Activated naive CD4-positive, alpha-beta T cell treated with anti-CD3 and anti-CD28 coated beads for 36 hours (primary cell): ENCODE measurements around the gene HMCN1. TPM values are rescaled to one million over a fixed set of nuclear protein-coding genes. Genes with fewer than 3 reads are reported as not detected.

ENCODE experiments used
- CTCF ChIA-PET: fragments of 350-600 bp; sonication (Branson Sonifier 250); formaldehyde crosslinking; loops from one replicate; lab custom pipeline; 2021; ENCODE audit warnings: antibody characterized with exemption; lab: Charles Lee
- DNase-seq: peaks from one replicate; pipeline ENCODE4 v3.0.0-alpha.2; 2020
- H3K27ac Mint-ChIP-seq: one replicate; pipeline ENCODE4 v1.8.0; 2021; ENCODE audit warnings: mild to moderate bottlenecking, mixed read lengths
- H3K27me3 Mint-ChIP-seq: one replicate; pipeline ENCODE4 v1.8.0; 2021; ENCODE audit warnings: low read depth, mixed read lengths
- H3K36me3 Mint-ChIP-seq: one replicate; pipeline ENCODE4 v1.8.0; 2021; ENCODE audit warnings: low read depth, mixed read lengths
- H3K4me1 Mint-ChIP-seq: one replicate; pipeline ENCODE4 v1.8.0; 2021; ENCODE audit warnings: low read depth, mixed read lengths
- H3K4me3 Mint-ChIP-seq: one replicate; pipeline ENCODE4 v1.8.0; 2021; ENCODE audit warnings: mild to moderate bottlenecking, moderate library complexity, mixed read lengths
- H3K9me3 Mint-ChIP-seq: one replicate; pipeline ENCODE4 v1.8.0; 2021; ENCODE audit warnings: mixed read lengths
- intact Hi-C: fragments of 100-400 bp; cut with micrococcal nuclease; formaldehyde crosslinking; loops from one replicate; pipeline ENCODE4 v1.15.1; 2023
- total RNA-seq, 2 experiments: library from RNA; stranded (reverse); gene quantifications; one replicate each; pipeline ENCODE4 v1.2.3, GENCODE V29; 2021

The HMCN1 gene
- total RNA-seq, 2 experiments from 2014 or later, result 0.12 TPM; not detected in 1

- Mint-ChIP-seq H3K27me3 (peaks cover 2% of the 10 kb centered on the region), H3K36me3 (no peaks in the 10 kb centered on the region), H3K4me3 (no peak overlapping the region), H3K9me3 (no peaks in the 10 kb centered on the region), H3K27ac (no peak overlapping the region), H3K4me1 (no peaks in the 10 kb centered on the region)
- DNase-seq, result no peak
- intact Hi-C loops, result no loop called here
- CTCF ChIA-PET, result no interaction called here
These were observed 367.9 kb downstream of the HMCN1 start for GRCh38 chr1:186102107-186102506.

DNA sequence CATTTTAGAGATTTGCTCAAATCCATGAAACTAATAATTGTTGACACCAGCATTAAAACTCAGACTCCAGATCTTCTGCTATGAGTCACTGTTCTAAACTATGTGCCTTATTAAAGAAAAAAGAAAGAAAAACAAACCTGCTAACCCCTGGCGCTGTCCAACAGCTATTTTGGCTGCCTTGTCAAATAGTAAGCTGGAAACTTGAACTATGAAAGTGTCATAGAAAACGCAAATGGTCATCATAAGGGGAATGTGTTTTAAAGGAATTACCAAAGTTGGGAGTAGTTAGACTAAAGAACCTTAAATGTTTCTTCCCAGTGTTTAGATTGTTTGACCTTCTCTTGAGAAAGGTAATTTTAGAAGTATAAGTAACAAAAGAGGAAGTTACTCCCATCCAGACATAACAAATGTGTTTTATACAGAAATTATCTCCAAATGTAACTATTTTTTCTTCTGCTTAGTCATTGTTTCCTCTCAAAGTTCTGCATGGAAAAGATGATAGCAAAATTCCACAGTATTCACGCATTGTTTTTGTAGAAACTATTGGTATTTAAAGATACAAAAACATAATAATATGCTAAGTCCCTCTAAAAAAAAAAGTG lies 368.5 kb downstream of the HMCN1 start:
- Mint-ChIP-seq H3K9me3 (no peaks in the 10 kb centered on the region), H3K4me1 (no peaks in the 10 kb centered on the region), H3K27me3 (peaks cover 2% of the 10 kb centered on the region), H3K4me3 (no peak overlapping the region), H3K27ac (no peak overlapping the region), H3K36me3 (no peaks in the 10 kb centered on the region)
- CTCF ChIA-PET, result no interaction called here
- no peak for DNase-seq
- intact Hi-C loops, result no loop called here

DNA sequence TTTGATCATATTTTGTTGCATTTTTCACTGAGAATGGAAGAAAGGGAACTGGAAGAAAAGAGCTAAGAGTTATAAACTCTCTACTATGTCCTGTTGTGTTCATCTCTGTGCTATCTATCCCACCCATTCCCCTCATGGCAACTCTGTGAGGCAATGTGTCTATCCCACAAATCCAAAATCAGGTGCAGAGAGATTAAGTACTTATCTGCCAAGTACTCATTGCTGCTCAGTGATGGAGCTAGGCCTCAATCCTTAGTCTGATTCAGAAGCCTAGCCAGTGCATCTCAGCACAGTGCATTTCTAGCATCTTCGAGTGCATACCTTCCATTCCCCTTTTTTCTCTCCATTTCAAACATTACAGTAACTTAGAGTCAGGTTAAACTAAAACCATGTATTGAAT lies 370.3 kb downstream of the HMCN1 start:
- H3K27ac Mint-ChIP-seq, result no peak overlapping the region
- no peaks in the 10 kb centered on the region for H3K36me3 Mint-ChIP-seq
- H3K4me1 Mint-ChIP-seq, result no peaks in the 10 kb centered on the region
- no peak overlapping the region for H3K4me3 Mint-ChIP-seq
- H3K27me3 Mint-ChIP-seq, result peaks cover 4% of the 10 kb centered on the region
- H3K9me3 Mint-ChIP-seq, result no peaks in the 10 kb centered on the region
- intact Hi-C loops, result no loop called here
- no peak for DNase-seq
- CTCF ChIA-PET, result no interaction called here

DNA sequence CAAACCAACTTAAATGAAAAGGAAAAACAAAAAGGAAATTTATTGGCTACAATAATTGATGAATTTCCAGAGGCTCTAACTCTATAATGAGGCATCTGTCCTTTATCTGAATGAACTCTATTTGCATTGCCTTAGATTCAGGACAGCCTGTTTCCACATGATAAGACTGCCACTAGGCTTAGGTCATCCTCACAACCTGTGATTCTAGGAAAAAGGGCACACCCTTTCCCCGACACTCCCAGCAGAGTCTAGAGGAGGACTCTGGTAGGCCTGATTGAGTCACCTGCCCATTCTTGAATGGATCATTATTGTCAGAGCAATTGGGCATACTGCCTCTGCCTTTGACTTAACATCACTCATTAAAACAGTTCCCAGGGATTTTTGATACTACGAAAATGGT lies 378.1 kb downstream of the HMCN1 start:
- CTCF ChIA-PET, result no interaction called here
- intact Hi-C loops, result no loop called here
- H3K36me3 Mint-ChIP-seq, result no peaks in the 10 kb centered on the region
- H3K4me3 Mint-ChIP-seq, result no peak overlapping the region
- H3K9me3 Mint-ChIP-seq, result no peaks in the 10 kb centered on the region
- peaks cover 7% of the 10 kb centered on the region for H3K27me3 Mint-ChIP-seq
- no peak overlapping the region for H3K27ac Mint-ChIP-seq
- no peaks in the 10 kb centered on the region for H3K4me1 Mint-ChIP-seq
- DNase-seq, result no peak

GRCh38 chr1:186113461-186113860 lies 379.3 kb downstream of the HMCN1 start:
- intact Hi-C loops, result no loop called here
- peaks cover 7% of the 10 kb centered on the region for H3K27me3 Mint-ChIP-seq
- H3K4me3 Mint-ChIP-seq, result no peak overlapping the region
- no peaks in the 10 kb centered on the region for H3K4me1 Mint-ChIP-seq
- no peak overlapping the region for H3K27ac Mint-ChIP-seq
- CTCF ChIA-PET, result no interaction called here
- DNase-seq, result no peak
- H3K9me3 Mint-ChIP-seq, result no peaks in the 10 kb centered on the region
- no peaks in the 10 kb centered on the region for H3K36me3 Mint-ChIP-seq

- Mint-ChIP-seq H3K27me3 (peaks cover 2% of the 10 kb centered on the region), H3K27ac (no peak overlapping the region), H3K4me3 (no peak overlapping the region), H3K4me1 (no peaks in the 10 kb centered on the region), H3K9me3 (no peaks in the 10 kb centered on the region), H3K36me3 (no peaks in the 10 kb centered on the region)
- DNase-seq, result no peak
- CTCF ChIA-PET, result no interaction called here
- intact Hi-C loops, result no loop called here
These were observed 384.5 kb downstream of the HMCN1 start for GRCh38 chr1:186118724-186119123.

DNA sequence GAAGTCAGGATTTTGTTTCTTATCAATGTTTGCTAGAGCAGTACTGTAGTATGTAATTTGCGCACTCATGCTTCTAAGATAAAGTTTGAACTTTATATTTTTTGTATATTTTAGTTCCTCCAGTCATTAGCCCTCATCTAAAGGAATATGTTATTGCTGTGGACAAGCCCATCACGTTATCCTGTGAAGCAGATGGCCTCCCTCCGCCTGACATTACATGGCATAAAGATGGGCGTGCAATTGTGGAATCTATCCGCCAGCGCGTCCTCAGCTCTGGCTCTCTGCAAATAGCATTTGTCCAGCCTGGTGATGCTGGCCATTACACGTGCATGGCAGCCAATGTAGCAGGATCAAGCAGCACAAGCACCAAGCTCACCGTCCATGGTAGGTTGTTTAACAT lies 388.6 kb downstream of the HMCN1 start:
- no peaks in the 10 kb centered on the region for H3K36me3 Mint-ChIP-seq
- CTCF ChIA-PET, result interaction anchor here (0.6 kb wide), 1 partner anchor 311 kb away, joined by 3 read pairs; no protein-coding TSS in a partner anchor
- no peaks in the 10 kb centered on the region for H3K9me3 Mint-ChIP-seq
- no peak overlapping the region for H3K27ac Mint-ChIP-seq
- no peak overlapping the region for H3K4me3 Mint-ChIP-seq
- no peak for DNase-seq
- no peaks in the 10 kb centered on the region for H3K4me1 Mint-ChIP-seq
- intact Hi-C loops, result no loop called here
- H3K27me3 Mint-ChIP-seq, result peaks cover 5% of the 10 kb centered on the region

DNA sequence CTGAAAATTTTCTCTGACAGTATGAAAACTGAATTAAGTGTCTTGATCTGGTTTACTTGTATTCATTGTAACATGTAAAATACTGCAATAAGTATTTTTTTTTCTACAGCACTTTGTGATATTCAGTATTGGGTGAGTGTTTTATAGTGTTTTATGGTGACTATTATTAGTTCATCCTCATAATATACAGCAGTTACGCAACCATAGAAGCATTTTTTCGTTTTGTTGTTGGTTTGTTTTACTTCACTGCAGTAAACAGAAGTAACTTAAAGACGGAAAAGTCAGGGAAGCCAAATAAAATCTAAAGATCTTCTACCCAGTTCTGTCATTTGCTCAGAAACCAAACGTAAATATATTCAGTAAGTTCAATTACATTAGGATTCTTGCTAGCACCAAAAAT lies 390.8 kb downstream of the HMCN1 start:
- H3K9me3 Mint-ChIP-seq, result no peaks in the 10 kb centered on the region
- no peak for DNase-seq
- no peaks in the 10 kb centered on the region for H3K4me1 Mint-ChIP-seq
- no peak overlapping the region for H3K27ac Mint-ChIP-seq
- peaks cover 3% of the 10 kb centered on the region for H3K27me3 Mint-ChIP-seq
- H3K4me3 Mint-ChIP-seq, result no peak overlapping the region
- no peaks in the 10 kb centered on the region for H3K36me3 Mint-ChIP-seq
- intact Hi-C loops, result no loop called here
- CTCF ChIA-PET, result no interaction called here

GRCh38 chr1:186125511-186125910 lies 391.3 kb downstream of the HMCN1 start:
- peaks cover 7% of the 10 kb centered on the region for H3K27me3 Mint-ChIP-seq
- no peak overlapping the region for H3K4me3 Mint-ChIP-seq
- H3K36me3 Mint-ChIP-seq, result no peaks in the 10 kb centered on the region
- no peak for DNase-seq
- CTCF ChIA-PET, result no interaction called here
- intact Hi-C loops, result no loop called here
- H3K9me3 Mint-ChIP-seq, result no peaks in the 10 kb centered on the region
- no peaks in the 10 kb centered on the region for H3K4me1 Mint-ChIP-seq
- no peak overlapping the region for H3K27ac Mint-ChIP-seq

- CTCF ChIA-PET, result interaction anchor here (0.6 kb wide), 1 partner anchor 50 kb away, joined by 3 read pairs; no protein-coding TSS in a partner anchor
- H3K36me3 Mint-ChIP-seq, result no peaks in the 10 kb centered on the region
- H3K4me1 Mint-ChIP-seq, result no peaks in the 10 kb centered on the region
- H3K27ac Mint-ChIP-seq, result no peak overlapping the region
- peaks cover 7% of the 10 kb centered on the region for H3K27me3 Mint-ChIP-seq
- H3K9me3 Mint-ChIP-seq, result no peaks in the 10 kb centered on the region
- no peak overlapping the region for H3K4me3 Mint-ChIP-seq
- no peak for DNase-seq
- intact Hi-C loops, result no loop called here
These were observed 395.6 kb downstream of the HMCN1 start for GRCh38 chr1:186129758-186130157.

GRCh38 chr1:186139115-186139514 lies 404.9 kb downstream of the HMCN1 start:
- Mint-ChIP-seq H3K4me3 (no peak overlapping the region), H3K27me3 (peaks cover 1% of the 10 kb centered on the region), H3K9me3 (no peaks in the 10 kb centered on the region), H3K36me3 (no peaks in the 10 kb centered on the region), H3K27ac (no peak overlapping the region), H3K4me1 (no peaks in the 10 kb centered on the region)
- DNase-seq, result no peak
- intact Hi-C loops, result no loop called here
- CTCF ChIA-PET, result no interaction called here

GRCh38 chr1:186139701-186140100 lies 405.5 kb downstream of the HMCN1 start:
- intact Hi-C loops, result no loop called here

DNA sequence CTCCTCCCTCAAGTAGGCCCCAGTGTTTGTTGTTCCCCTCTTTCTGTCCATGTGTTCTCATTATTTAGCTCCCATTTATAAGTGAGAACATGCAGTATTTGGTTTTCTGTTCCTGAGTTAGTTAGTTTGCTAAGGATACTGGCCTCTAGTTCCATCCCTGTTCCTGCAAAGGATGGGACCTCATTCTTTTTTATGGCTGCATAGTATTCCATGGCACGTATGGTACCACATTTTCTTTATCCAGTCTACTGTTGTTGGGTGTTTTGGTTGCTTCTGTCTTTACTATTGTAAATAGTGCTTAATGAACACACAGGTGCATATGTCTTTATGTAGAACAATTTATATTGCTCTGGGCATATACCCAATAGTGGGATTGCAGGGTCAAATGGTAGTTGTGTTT lies 408.0 kb downstream of the HMCN1 start:
- no peak for DNase-seq
- Mint-ChIP-seq H3K9me3 (no peaks in the 10 kb centered on the region), H3K27ac (no peak overlapping the region), H3K4me3 (no peak overlapping the region), H3K27me3 (peaks cover 5% of the 10 kb centered on the region), H3K4me1 (no peaks in the 10 kb centered on the region), H3K36me3 (no peaks in the 10 kb centered on the region)
- CTCF ChIA-PET, result no interaction called here
- intact Hi-C loops, result no loop called here

More at GRCh38 chr1:186139701-186140100, 405.5 kb downstream of the HMCN1 start:
- Mint-ChIP-seq H3K4me3 (no peak overlapping the region), H3K36me3 (no peaks in the 10 kb centered on the region), H3K27ac (no peak overlapping the region), H3K27me3 (peaks cover 5% of the 10 kb centered on the region), H3K4me1 (no peaks in the 10 kb centered on the region), H3K9me3 (no peaks in the 10 kb centered on the region)
- DNase-seq, result no peak
- CTCF ChIA-PET, result no interaction called here
